ENCODE measurements around the gene CYSTM1.
A peak's percentile ranks its signal among the peaks of the same experiment; 100 is the strongest.

Gene CYSTM1, protein sequence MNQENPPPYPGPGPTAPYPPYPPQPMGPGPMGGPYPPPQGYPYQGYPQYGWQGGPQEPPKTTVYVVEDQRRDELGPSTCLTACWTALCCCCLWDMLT

GRCh38 chr5:140174465-140175366 is at the start of gene CYSTM1:
TSS of gene CYSTM1 (plus strand) at chr5:140175188. CDS start at chr5:140194466, 19,278 bp downstream.
- DNase-seq (ENCODE audit: low read depth, low spot score), result peak; percentile 98

DNA sequence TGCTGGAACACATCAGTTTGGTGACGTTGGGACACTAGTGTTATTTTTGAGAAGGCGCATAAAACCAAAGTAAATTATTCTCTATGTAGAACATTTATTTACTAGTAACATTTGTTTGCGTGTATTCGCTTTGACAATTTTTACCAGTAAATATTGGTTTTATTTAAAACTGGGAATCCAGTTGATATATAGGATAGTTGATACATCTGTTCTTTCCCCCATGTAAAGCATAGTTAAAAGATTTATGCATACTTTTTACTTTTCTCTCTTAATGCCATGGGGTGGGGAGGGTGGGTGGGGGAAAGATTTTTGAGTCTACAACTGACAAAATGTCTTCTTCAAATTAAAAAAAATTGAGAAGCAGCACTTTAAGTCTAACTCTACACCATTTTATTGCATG is 49.4 kb upstream of the CYSTM1 start, which contains the start of gene IGIP:
Gene IGIP (plus strand): TSS at position 301 of the 400 bp plus-strand sequence. CDS start 2,540 bp downstream, outside the sequence.
- no peak for DNase-seq (ENCODE audit: low read depth, low spot score)

GRCh38 chr5:140126315-140127012 is 48.5 kb upstream of the CYSTM1 start:
- no peak for DNase-seq (ENCODE audit: low read depth, low spot score)

DNA sequence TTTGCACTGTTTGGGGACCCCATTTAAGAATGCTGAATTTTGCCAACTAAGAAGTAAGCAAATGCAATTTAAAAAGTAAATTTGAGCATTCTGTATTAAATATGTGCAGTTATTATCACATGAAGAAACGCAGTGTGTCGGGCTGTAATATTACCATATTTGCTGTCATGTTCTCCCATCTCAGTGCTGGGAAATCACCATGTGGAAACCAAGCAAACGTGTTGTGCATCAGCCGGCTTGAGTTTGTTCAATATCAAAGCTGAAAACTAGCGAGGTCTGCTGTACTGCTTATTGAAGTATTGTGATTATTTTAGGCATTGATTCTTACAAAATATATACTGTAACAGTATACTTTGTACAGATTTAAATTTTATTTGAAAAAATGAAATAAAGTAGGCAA is 46.6 kb upstream of the CYSTM1 start:
- DNase-seq (ENCODE audit: low read depth, low spot score), result no peak

DNA sequence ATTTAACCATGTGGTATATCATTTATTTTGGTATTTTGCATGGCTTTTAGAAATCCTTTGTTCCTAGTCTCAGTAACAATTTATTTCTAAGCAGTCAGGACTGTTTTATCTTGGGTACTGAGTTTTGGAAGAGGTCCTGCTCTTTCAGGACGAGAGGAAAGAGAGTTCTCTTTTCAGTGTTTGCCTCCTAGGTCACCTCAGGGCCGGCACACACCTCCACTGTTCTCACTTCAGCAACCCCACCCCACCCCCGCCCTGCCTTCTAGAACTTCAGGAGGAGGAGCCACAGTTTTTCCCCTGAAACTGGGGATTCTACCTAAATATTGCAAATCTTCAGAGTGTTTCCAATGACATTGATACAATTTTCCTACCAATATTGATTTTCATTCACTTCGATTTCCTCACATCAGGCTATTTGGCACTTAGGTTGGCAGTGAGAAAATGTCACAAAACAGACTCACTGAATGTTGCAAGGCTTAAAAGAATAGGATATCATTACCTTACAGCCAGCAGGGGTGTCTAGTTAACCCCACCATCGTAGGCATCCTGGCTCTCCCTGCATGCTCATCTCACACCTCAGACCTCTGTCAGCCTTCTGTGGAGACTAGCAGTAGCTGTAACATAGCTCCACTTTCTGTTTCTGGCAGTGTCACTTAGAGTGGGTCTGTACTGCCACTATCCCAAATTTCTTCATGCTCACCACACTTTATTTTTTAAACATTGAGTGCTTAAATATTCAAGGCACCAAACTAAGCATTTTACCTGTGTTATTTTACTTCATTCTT is 43.8 kb upstream of the CYSTM1 start:
- DNase-seq (ENCODE audit: low read depth, low spot score), result no peak

DNA sequence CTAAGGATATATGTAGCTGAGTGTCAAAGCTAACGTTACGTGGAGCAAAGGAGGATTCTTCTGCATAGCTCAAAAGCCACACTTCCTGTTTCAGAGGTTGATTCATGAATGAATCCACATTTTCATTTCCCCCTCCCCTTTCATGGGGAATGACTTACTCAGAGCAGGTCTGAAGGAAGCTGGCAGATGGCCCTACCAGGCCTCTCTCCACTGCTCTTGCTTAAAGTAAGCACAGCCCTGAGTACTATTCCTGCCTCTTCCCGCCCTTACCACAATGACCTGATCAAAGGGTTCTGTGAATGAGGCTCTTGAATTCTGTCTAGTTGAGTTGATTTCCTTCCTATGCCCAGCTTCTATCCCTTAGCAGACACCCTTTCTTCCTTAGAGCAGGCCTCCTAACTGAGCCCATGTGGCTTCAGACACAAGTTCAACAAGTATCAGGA is 43.0 kb upstream of the CYSTM1 start:
- peak; percentile 89 for DNase-seq (ENCODE audit: low read depth, low spot score)

DNA sequence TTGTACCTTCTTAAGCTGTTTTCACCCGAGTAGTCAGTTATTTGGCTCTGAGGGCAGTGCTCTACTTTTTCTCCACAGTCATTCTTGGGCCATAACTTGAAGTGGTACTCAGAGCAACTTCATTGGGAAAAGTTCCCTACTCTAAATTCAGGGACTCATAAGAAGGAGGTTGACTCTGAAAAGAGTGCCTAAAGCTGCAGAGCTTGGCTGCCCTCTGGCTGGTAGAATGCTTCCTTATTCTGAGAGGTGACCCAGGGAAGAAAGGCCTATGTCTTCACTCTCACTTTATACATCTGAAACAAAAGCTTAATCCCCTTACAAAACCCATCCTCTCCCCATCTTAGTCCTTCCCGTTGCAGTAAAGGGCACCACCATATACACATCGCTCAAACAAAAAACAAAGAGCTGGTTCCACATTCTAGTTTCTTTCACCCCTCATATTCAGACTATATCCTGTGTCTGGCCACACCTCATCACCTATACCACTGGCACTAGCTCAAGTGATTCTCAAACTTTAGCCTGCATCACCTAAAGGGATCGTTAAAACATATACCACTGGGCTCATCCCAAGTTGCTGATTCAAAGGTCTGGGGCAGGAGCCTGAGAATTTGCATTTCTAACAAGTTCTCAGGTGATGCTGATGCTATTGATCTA is 41.3 kb upstream of the CYSTM1 start:
- no peak for DNase-seq (ENCODE audit: low read depth, low spot score)

GRCh38 chr5:140134277-140134935 is 40.6 kb upstream of the CYSTM1 start:
- no peak for DNase-seq (ENCODE audit: low read depth, low spot score)

DNA sequence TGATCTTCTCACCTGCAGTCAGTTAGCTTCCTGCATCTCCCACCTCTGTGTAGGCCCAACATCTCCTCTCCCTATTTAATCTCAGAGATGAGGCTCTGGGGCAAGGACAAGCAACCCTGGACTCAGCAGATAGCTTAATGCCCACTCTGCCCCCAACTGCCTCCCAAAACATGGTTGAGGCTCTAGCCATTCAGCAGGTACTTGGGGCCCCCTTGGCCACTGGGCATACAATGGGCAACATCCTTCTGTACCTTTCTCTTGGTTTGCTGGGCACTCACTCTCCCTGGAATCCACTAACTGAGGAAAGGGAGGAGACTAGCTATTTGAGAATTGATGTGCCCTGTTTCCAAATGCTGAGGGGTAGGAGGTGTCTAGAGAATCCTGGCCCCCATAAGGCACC is 39.9 kb upstream of the CYSTM1 start:
- DNase-seq (ENCODE audit: low read depth, low spot score), result no peak

- DNase-seq (ENCODE audit: low read depth, low spot score), result no peak
Measured at GRCh38 chr5:140136624-140137023, 38.4 kb upstream of the CYSTM1 start.

- no peak for DNase-seq (ENCODE audit: low read depth, low spot score)
Measured at GRCh38 chr5:140140435-140140834, 34.6 kb upstream of the CYSTM1 start.

- peak; percentile 51 for DNase-seq (ENCODE audit: low read depth, low spot score)
Measured at GRCh38 chr5:140141241-140141640, 33.7 kb upstream of the CYSTM1 start.

DNA sequence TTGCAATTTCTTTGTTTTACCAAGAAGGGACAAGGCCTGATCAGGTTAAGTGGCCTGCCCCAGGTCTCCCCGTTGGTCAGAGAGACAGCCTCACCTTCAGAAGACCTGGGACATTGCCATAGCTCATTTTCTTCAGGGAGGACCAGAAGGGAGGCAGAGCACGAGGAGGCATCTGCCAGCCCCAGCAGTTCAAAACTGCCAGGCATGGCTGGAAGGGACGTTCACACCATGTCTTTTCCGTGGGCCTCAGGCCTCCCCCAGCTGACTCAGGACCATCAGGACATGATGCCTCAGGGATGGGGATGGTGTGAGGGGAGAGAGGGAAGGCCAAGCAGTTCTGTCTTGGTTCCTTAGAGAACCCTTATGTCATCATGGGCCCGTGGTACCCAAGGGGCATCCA is 32.7 kb upstream of the CYSTM1 start:
- no peak for DNase-seq (ENCODE audit: low read depth, low spot score)

DNA sequence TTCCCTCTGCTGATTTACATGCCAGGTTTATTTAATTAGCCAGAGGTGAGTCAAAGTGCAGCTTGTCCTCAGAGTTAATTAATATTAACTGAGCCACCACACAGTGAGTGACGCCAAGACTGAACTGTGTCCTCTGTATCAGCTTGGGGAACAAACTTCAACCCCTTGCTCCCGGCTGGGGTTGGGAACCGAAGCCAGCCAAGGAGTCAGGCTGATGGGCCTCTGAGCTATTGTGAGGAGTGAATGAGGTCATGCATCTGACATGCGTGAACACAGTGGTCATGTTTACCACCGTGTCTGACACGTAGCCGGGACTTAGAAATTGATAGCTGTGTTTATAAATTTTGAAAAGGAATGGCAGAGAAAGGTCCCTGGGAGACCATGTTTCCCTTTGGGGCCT is 32.1 kb upstream of the CYSTM1 start:
- no peak for DNase-seq (ENCODE audit: low read depth, low spot score)

- DNase-seq (ENCODE audit: low read depth, low spot score), result no peak
Measured at GRCh38 chr5:140143521-140144258, 31.3 kb upstream of the CYSTM1 start.

DNA sequence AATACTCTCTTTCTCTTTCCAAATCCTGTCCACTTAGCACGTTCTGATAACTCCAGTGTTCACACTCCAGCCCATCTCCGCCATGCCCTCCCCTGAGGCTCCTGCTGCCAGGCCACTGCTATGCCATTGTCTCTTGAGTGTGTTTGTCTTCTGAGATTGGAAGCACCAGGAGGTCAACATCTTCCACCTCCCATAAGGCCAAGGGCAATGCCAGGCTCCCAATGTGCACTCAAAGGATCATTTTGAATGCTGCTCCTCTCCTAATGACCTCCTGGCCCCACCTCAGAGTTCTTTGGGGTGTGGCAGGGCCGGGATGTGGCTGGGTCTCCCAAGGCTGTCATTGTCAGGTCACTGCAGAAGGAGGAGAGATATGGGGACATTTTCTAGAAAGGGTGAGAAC is 29.7 kb upstream of the CYSTM1 start:
- no peak for DNase-seq (ENCODE audit: low read depth, low spot score)

DNA sequence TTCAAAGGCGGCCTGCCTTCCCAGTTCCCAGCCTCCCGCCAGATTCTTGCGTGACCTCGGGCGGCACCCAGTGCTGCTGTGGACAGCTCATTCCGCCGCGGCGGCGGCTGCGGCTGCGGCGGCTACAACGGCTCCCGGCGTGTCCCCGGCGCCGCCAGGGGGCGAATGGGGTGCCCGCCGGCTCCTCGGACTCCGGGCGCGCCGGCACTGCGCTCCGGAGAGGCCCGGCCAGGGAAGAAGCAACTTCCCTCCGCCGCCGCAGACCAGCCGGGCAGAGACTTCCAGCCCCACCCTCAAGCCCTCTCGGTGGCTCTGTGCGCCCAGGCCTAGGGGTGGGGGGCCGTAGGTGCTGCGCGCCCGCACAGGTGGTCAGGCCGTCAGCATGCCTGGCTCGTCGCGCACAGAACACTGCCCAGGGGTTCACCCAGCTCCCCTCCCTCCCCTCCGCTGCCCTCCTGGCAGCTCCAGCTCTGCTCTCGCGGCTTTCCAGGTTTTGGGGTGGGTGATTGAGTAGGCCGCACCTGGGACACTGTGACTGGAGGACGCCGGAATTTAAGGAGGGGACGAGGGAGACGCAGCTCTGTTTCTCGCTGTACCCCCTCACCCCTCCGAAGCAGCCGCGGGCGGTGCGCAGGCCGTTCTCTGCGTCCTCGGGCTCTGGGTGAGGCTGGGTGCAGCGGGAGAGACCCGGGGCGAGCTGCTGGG is 29.0 kb upstream of the CYSTM1 start:
- peak; percentile 93 for DNase-seq (ENCODE audit: low read depth, low spot score)

DNA sequence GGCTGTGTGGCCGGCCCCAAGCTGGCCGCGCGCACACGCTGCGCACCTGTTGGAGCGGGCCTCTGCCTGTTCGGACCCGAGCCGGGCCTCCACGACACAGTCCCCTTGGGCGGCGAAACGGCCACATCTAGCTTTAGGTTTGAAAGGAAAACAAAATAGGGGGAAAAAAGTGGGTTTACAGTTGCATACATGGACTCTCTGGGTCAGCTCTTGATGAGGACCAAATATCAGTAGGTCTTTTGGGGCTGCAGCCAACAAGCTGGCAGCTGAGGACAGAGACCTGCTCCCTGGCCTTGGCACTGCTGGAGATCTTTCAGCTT is 28.5 kb upstream of the CYSTM1 start:
- no peak for DNase-seq (ENCODE audit: low read depth, low spot score)

DNA sequence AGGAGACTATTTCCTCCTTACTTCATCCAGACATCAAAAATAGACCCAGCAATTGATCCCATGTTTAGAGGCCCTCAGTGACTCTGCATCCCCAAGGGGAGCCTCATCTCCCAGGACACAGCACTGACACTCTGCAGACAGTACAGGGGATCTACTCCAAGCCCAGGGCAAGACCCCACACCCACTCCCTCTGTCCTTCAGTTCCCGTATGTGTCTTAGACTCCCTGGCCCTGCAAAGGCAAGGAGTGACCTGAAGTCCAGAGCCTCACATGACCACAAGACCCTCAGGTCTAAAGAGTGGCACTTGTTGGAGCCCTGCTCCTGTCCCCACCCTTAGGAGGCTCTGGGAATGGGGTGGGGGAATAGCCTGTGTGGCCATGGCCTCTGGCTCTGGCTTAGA is 27.5 kb upstream of the CYSTM1 start:
- no peak for DNase-seq (ENCODE audit: low read depth, low spot score)

Data from astrocyte of the hippocampus (primary cell).